Measurements from ENCODE around the gene CCL2.

CCL2 gene

DNA sequence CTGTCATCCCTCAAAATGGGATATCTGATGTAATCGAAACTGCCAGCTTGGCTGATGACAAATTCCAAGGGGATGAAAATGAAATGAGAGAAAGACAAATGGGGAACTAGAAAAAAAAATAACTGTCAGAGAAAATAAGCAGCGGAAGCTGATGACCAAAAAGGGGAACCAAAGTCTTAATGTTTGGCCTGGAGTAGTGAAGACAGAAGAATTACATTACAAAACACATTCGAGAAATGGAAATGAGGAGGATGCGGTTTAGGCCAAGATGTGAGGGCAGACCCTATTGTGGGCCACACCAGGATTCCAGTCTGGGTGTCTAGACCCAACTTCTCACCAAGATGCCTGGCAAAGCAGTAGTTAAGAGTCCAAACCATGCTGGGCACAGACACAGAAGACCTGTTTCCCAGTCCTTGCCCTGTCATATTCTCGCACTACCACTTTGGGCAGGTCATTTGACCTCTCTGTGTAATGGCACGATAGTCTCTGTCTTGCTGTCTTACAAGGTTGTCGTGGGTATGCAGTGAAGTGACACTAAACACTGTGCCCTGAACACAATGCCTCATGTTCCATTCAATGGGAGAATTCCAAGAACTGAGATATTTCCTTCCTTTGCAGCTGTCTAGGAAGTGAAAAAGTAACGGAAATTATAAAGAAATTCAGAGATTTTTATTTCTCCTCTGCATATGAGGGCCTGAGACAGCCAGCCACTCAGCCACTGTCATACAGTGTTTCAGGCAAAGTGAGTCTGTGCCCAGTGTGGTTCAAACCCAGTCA lies 12.3 kb upstream of the CCL2 start:
- DNase-seq = no peak

DNA sequence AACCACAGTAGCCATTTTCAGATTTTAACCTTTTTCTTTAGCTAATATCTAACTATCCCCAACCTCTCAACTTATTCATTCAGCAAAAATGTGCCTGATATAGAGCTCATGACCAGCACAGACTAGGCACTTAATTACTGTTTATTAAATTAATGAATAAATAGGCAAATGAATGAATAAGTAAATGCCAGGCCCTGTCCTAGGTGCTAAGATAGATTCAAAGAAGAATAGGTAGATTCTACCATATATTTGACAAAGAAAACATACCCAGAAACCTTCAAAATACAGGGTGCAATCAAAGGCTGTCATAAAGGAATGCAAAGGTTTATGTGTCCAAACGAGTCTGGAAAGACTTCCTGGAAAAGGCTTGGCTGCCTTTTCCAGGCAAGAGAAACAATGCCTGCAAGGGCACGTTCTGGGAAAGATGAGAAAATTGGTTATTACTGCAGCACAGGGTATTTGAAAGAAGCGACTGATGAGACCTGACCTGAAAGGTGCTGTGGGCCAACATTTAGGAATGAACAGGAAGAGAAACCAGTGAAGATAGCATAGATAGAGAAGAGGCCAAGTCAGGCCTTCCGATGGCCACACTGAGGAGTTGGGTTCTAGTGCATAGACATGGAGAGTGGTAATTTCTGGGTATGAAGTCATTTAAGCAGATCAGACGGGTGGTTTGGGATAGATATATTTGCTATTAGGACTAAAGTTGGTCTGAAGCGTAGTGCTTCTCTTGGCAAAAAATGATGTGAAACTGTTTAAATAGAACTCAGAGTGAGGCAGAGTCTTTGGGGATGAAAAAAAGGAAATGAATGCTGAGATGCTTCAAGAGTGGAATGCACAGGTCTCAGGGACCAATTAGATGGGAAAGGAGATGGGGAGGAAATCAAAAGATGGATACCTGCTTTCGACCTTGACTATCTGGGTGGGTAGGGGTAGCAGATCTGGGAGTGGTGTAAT lies 11.4 kb upstream of the CCL2 start:
- DNase-seq = no peak

- DNase-seq = no peak
Observed at GRCh38 chr17:34245351-34245905, 9.7 kb upstream of the CCL2 start.

DNA sequence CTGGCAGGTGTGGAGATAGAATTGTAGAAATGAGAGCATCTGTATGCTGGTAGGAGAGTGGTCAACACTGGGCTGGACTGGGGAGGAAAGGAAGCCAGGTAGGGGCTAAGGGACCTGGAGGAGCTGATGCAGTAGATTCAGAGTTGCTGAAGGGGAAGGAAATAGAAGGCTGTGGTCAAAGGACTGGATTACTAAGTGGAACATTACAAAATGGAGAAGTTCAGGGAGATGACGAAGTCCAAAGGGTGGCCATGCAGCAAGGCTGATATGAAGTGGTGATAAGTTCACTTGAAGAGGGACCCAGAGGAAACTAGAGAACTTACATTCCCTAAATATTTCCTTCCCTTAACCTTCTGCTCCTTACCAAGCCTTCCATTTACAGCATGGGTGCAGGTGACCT lies 8.6 kb upstream of the CCL2 start:
- DNase-seq = no peak

GRCh38 chr17:34246881-34247280 lies 8.2 kb upstream of the CCL2 start:
- DNase-seq = no peak

DNA sequence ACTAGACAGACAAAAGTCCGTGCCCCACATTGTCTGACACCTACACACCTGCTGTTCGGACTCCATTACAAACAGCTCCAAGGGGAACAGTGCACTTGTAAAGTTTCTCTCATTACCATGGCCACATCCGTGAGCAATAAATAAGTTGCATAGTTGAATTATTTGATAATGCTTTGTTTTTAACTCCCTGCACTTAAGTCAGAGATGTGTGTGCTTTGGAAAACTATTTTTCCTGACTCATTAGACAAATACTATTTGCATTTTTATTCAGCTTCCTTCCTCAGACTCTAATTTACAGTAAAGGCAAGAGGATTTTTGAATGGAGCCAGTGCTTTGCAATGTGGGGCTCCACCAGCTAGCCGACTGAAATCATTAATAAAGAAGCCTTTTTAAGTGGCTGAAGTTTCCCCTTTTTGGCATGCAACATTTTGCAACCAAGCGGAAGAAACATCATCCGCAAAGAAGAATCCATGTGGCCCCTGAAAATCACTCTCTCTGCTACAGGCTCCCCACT lies 6.5 kb upstream of the CCL2 start:
- DNase-seq = no peak

DNA sequence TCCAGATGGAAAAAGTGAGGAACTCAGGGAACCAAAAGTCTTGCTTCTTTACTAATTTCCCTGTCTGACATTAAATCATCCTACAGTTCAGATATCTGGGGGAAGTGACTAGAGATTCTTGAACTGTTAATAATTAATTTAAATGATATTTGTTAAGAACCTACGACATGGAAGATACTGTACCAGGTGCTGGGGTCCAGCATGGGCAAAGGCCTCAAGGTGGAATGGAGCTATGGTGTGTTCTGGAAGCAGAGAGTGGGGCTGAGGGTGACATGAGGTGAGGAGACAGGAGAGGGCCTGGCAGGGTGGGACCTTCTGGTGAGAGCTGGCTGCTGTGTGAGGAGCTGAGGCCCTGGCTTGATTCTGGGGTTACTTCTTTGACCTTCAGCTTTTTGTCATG lies 6.0 kb upstream of the CCL2 start:
- DNase-seq = no peak

DNA sequence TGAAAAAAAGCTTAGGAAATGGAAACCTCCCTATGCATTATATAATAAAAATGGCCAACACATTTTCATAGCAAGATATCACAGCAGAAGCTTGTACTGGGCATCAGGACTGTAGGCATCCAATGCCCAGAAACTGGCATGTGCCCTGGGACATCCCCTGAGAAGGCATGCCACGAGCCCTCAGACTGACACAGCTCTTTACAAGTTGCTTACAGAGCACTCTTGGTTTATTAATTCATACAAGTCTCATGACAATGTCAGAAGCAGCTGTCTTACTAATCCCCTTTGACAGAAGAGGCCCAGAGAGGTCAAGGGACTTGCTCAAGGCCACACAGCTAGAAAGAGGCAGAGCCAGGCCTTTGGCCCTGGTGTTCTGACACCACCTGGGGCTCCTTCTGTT lies 5.6 kb upstream of the CCL2 start:
- no peak for DNase-seq

DNA sequence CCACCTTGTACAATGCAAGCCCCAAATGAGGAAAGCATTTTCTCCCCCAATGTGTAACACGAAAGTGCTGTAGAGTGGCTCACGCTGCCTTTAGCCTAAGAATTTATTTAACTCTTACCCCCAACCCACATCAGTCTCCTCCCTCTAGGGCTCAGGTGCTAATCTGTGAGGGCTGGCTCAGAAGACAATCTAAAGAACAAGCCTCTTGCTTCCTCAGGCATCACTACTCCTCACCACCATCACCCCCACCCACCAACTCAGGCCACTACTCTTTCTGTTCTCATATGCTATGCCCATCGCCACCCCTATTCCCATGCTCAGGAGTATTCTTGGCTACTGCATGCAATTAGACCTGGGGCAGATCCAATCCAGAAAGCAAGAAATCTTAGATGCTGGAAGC lies 3.9 kb upstream of the CCL2 start:
- no peak for DNase-seq

- no peak for DNase-seq
Observed at GRCh38 chr17:34252095-34252443, 3.0 kb upstream of the CCL2 start.

DNA sequence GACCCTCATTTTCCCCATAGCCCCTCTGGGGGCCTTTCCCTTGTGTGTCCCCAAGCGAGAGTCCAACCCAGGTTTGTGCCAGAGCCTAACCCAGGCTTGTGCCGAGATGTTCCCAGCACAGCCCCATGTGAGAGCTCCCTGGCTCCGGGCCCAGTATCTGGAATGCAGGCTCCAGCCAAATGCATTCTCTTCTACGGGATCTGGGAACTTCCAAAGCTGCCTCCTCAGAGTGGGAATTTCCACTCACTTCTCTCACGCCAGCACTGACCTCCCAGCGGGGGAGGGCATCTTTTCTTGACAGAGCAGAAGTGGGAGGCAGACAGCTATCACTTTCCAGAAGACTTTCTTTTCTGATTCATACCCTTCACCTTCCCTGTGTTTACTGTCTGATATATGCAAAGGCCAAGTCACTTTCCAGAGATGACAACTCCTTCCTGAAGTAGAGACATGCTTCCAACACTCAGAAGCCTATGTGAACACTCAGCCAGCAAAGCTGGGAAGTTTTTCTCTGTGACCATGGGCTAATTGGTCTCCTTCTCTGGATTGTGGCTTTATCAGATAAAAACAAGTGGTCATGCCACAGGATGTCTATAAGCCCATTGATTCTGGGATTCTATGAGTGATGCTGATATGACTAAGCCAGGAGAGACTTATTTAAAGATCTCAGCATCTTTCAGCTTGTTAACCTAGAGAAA lies 2.5 kb upstream of the CCL2 start:
- no peak for DNase-seq

GRCh38 chr17:34253139-34253525 lies 2.0 kb upstream of the CCL2 start:
- no peak for DNase-seq

DNA sequence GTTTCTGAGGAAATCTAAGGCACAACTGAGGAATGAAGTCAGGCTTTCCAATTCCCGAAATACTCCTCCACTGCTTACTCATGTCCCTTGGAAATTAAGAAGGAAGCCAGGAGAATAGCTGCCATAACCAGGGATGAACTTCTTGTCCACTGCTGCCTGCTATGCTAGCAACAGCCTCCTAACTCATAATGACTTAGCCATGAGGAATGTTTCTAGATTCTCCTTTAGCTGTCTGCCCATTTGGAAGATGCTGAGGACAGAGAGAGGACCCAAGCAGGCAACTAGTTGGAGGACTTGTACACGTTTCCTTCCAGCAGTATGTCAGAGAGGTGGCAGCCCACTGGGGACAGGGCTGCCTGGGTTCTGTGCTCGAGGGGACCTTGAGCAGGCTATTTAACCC lies 939 bp upstream of the CCL2 start:
- DNase-seq = no peak

DNA sequence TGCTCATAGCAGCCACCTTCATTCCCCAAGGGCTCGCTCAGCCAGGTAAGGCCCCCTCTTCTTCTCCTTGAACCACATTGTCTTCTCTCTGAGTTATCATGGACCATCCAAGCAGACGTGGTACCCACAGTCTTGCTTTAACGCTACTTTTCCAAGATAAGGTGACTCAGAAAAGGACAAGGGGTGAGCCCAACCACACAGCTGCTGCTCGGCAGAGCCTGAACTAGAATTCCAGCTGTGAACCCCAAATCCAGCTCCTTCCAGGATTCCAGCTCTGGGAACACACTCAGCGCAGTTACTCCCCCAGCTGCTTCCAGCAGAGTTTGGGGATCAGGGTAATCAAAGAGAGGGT lies 272 bp downstream of the CCL2 start:
- DNase-seq = no peak

DNA sequence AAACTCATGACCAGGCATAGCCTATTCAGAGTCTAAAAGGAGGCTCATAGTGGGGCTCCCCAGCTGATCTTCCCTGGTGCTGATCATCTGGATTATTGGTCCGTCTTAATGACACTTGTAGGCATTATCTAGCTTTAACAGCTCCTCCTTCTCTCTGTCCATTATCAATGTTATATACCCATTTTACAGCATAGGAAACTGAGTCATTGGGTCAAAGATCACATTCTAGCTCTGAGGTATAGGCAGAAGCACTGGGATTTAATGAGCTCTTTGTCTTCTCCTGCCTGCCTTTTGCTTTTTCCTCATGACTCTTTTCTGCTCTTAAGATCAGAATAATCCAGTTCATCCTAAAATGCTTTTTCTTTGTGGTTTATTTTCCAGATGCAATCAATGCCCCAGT lies 756 bp downstream of the CCL2 start:
- no peak for DNase-seq

DNA sequence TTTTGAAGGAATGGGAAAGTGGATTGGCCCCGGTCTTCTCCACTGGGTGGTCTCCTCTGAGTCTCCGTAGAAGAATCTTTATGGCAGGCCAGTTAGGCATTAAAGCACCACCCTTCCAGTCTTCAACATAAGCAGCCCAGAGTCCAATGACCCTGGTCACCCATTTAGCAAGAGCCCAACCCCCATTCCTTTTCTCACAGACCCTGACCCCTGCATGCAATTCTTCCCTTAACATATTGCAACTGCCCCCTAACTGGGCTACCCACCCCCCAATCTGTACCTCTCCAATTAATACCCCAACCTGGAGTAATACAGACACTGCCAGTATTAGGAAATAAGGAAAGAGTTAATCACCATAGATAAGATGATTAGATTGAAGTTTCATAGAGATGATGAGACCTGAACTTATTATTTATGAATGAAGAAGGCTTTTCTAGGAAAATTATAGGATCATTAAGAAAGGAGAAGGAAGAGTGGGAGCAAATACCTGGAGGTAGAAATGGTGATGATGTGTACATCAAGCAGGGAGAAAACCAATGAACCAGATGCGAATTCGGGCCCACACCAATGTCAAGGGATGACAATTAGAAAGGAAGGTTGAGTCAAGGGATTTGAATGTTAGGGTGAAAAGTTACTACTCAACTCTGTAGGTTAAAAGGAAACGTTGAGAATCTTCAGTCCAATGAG lies 2.4 kb downstream of the CCL2 start:
- DNase-seq = no peak

DNA sequence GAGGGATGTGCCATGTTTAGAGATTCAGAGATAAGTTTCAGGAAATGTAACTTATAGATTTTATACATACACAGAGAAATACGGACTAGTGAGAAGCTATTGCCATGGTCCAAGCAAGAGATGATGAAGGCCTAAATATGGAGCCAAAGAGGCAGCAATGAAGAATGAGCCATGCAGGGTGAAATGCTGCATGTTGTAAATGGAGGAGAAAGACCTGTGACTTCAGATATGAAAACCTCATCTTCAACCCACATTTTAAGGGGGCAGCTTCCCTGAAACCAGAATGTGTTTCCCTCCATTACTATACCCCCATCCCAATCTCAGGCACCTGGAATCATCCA lies 2.9 kb downstream of the CCL2 start:
- no peak for DNase-seq

GRCh38 chr17:34259146-34259545 lies 4.1 kb downstream of the CCL2 start:
- DNase-seq = no peak

DNA sequence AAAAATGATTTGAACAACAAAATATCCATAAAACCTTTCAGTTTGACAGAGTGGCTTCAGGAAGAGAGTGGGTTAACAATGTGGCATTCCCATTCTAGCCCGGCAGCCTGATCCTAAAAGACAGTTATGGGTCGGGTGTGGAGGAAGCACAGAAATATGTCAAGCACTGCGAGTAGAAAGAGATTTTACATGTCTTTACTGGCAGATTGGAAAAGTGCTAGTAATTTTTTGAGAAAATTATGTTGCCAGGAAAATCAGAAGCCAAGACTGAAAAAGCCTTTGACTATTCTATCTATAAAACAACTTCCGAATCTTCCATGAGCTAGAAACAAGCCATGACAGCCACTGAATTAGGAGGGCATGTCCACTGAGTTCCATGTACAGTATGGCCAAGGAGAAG lies 5.8 kb downstream of the CCL2 start:
- no peak for DNase-seq

DNA sequence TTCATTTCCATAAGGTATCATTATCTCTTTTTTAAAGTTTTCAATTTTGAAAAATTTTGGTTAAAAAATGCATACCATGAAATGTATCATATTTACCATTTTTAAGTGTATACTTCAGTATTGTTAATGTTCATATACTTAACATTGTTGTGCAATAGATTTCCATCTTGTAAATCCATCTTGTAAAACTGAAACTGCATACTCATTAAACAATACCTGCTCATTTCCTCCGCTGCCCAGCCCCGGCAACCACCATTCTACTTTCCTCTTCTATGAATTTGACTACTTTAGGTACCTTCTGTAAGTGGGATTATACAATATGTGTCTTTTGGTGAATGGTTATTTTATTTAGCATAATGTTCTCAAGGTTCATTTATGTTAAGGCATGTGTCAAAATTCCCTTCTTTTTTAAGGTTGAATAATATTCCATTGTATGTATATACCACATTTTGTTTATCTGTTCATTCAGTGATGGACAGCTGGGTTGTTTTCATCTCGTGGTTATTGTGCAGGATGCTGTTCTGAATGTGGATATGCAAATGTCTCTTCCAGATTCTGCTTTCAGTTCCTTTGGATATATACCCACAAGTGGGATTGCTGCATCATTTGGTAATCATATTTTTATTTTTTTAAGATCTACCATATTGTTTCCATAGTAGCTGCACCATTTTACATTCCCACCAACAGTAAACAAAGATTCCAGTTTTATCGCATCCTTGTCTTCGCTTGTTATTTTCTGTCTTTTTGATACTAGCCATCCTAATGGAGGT lies 6.7 kb downstream of the CCL2 start:
- DNase-seq = no peak

GRCh38 chr17:34265711-34266110 lies 10.6 kb downstream of the CCL2 start:
- DNase-seq = no peak

DNA sequence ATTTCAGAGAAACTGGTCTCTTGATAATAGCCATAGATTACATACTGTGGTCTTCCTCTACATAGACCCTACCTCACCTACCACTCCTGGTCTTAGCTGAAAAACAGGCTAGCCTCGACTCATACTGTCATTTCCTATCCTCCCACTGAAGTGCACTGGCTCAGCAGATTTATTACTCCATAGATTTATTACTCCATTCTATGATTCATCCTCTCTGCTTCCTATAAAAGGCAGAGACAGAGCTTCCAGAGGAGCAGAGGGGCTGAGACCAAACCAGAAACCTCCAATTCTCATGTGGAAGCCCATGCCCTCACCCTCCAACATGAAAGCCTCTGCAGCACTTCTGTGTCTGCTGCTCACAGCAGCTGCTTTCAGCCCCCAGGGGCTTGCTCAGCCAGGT lies 14.9 kb downstream of the CCL2 start, which contains the start of gene CCL7:
CCL7 (plus strand) TSS at position 253 of the 400 bp plus-strand sequence; CDS start at position 323, 70 bp downstream.
- DNase-seq = no peak
